Activated CD4-positive, alpha-beta T cell treated with anti-CD3 and anti-CD28 coated beads, Interleukin-2, amount 50 U/mL, for 1 hour (primary cell): ENCODE results near the gene NMRAL1.

ENCODE experiments used
- DNase-seq: peaks from one replicate; pipeline ENCODE4 v3.0.0-alpha.2; 2020

NMRAL1 gene

GRCh38 chr16:4463522-4464163, 10.8 kb downstream of the NMRAL1 start:
- no peak for DNase-seq

GRCh38 chr16:4461250-4462085, 13.0 kb downstream of the NMRAL1 start:
- DNase-seq, result no peak

DNA sequence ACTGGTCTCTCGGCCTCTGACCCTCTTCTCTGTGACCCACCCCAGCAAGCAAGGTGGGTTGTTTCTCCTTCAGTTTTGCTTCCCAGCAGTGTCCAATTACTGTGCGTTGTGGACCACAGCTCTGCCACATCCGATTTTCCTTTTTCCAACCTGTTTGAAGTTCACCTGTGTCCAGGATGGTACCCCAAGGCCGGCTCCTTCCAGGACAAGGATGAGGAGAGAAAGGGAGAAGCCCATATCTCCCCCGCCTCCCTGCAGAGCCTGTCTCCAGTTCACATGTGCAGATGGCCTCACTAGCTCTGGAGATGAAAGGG, 13.5 kb downstream of the NMRAL1 start:
- no peak for DNase-seq

DNA sequence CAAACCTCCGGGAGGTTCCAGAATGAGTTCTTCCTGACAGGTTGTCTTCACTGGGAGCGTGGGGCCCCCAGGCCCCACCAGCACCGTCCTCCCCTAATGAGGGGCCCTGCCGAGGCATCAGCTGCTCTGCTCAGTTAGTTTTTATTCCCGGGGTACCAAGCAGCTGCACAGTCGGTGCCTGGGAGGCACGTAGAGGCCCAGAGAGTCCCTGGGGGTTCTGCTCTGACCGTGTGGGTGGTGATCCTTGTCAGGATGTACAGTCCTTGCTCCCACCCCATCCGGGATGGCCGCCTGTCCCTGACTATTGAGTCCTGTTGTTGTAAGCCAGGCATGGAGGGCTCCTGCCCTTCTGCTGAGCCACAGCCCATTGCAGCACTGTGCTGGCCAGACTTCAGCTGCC, 18.5 kb downstream of the NMRAL1 start:
- no peak for DNase-seq

- no peak for DNase-seq
These were observed 19.3 kb downstream of the NMRAL1 start for GRCh38 chr16:4455081-4455480.

DNA sequence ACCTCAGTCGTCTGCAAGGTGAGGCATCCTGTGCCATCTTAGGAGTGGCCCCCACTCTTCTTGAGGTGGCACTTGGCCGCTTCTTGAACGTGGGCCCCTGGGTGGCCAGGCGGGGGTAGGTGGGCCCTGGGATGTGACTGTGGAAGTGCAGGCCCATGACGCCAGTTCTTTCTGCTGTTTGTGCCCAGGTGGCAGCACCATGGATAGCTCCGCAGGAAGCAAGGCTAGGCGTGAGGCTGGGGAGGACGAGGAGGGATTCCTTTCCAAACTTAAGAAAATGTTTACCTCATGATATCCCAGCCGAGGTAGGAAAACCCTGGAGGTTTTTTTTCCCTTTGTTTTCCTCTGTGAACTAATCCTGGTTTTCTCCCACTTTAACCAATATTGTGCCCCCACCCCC, 19.8 kb downstream of the NMRAL1 start:
- no peak for DNase-seq

- no peak for DNase-seq
These were observed 21.8 kb downstream of the NMRAL1 start for GRCh38 chr16:4452674-4453073.

DNA sequence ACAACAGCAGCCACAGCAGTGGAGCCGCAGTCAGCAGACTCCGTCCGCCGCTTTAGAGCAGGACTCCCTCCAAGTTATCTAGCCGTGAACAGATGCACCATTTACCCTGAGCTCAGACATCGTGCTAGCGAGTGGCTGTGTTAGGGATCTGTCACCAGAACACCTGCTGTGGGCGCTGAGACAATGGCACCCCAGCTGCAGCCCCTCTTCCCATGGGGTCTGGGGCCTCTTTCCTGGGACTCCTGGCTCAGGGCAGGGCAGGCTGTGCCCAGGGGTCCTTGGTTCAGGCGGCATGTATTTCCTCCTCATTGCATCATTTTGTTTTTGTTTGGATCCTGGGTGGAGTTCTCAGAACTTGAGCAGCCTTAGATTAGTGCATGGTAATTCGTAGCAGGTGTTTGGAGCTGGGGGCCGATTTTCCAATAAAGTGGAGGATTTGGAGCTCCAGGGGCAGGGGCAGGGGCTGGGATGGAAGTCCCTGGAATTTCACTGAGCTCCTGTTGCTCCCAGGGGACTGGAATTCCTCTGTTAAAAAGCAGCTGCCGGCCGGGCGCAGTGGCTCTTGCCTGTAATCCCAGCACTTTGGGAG, 23.4 kb downstream of the NMRAL1 start:
- no peak for DNase-seq

- DNase-seq, result no peak
These were observed 24.0 kb downstream of the NMRAL1 start for GRCh38 chr16:4450430-4450829.

DNA sequence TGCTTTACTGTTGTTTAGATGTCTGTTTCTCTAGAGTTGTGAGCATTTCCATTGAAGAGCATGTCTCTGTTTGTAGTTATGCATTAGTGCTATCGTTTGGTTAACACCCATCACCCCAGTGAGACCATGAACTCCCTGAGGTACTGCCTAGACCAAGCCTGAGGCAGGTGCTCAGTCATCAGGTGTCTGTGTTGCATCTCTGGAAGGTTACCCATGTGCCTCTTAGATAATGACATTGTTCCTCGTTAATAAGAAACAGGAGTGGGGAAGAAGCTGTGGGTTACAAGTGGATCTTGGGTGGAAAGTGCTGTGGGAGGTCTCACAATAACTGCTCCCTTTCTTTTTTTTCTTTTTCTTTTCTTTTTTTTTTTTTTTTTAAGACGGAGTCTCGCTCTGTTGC, 30.4 kb downstream of the NMRAL1 start:
- DNase-seq, result no peak

- DNase-seq, result no peak
These were observed 31.2 kb downstream of the NMRAL1 start for GRCh38 chr16:4443271-4443670.

- DNase-seq, result no peak
These were observed 32.1 kb downstream of the NMRAL1 start for GRCh38 chr16:4442371-4442770.

GRCh38 chr16:4437366-4437765, 37.1 kb downstream of the NMRAL1 start:
- DNase-seq, result no peak

DNA sequence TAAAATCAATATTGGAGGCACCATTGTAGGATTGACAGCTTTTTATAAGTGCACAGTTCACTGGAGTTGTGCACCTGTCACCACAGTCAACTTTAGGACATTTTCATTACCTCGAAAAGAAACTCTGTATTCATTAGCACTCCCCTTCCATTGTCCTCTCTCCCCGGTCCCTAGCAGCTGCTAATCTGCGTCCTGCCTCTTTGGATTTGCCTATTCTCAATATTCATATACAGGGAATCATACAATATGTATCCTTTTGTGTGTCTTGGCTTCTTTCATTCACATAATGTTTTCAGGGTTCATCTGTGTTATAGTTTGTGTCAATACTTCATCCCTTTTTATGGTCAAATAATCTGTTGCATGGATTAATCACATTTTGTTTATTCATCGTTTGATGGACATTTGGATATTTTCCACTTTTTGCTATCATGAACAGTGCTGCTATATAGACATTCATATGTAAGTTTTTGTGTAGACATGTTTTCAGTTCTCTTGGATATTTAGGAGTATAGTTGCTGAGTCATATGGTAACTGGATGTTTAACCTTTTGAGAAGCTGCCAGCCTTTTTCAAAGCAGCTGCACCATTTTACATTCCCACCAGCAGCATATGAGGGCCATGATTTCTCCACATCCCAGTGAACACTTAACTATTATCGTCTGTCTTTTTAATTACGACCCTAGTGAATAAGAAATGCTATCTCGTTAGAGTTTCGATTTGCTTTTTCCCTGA, 38.9 kb downstream of the NMRAL1 start:
- no peak for DNase-seq

- no peak for DNase-seq
These were observed 40.3 kb downstream of the NMRAL1 start for GRCh38 chr16:4433914-4434787.

DNA sequence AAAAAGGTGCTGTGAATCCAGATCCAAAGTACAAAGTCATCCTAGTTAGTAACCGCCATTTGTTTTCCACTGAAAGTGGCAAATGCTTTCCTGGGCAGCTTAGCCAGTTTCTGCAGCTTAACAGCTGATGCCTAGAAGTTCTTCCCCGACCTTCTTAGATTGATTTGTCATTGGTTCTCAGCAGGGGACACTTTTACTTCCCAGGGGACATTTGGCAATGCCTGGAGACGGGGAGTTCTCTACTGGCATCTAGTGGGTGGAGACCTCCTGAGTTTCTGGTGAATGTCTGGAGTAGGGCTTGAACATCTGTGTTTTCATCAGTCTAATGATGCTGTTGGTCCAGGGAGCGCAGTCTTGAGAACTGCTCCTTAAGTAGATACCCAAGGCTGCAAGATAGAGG, 41.2 kb downstream of the NMRAL1 start:
- no peak for DNase-seq

DNA sequence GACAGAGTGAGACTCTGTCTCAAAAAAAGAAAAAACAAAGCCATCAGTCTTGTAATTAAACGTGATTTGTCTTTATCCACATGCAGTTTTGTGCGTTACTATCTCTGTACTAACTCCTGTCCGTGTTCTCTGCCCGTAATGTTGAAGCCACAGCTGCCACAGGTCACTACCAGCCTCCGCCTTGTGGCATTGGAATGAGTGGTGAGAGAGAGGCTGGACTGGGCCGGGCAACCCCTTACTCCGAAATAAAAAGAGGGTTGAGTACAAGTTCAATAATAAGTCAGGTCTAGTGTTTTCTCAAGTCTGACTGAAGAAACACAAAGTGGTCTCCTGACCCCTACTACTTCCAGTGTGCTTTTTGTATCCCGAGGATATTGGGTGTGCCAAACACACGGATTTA, 43.4 kb downstream of the NMRAL1 start:
- no peak for DNase-seq

DNA sequence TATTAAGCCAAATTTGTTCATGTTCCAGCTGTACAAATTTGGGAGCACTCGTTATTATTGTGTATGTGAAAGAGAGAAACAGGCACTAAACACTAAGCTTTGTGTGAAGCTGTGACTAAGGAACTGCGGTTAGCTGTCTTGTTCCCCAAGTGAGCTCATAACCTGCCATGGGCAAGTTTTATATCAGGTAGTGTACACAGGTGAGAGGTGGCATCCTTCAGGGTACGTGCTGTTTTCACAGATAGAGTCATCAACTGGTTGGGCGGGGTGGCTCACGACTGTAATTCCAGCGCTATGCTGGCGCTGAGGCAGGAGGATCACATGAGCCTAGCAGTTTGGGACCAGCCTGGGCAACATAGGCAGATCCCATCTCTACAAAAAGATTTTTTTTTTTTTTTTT, 45.9 kb downstream of the NMRAL1 start:
- no peak for DNase-seq

GRCh38 chr16:4426722-4427372, 47.6 kb downstream of the NMRAL1 start:
- no peak for DNase-seq

GRCh38 chr16:4426021-4426684, 48.3 kb downstream of the NMRAL1 start:
- DNase-seq, result peak; percentile 52

DNA sequence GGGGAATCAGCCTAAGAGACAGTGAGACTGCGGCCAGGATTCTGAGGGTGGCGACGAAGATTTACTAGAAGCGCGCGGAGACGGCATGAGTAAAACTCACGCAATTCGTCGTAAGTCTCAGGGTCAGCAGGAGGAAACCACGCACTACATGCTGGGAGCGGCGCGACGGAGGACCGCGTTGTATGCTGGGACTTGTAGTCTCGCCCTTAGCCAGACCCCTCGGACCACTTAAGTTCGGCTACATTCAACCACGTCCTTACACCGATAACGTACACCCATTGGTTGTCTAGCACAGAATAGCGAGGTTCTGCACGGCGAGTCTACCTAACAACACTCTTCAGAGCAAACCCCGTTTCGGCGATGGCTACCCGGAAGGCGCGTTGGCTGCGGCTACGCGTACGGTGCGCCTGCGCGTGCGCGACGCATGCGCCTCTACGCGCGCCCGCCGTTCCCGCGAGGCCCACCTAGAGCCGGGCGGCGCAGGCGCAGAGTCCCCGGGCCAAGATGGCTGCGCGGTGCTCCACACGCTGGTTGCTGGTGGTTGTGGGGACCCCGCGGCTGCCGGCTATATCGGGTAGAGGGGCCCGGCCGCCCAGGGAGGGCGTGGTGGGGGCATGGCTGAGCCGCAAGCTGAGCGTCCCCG, 48.9 kb downstream of the NMRAL1 start, which contains the start of gene DNAJA3:
TSS of gene DNAJA3 (plus strand) at position 491 of the 643 bp plus-strand sequence. CDS start at position 505, 14 bp downstream.
- peak; percentile 90 for DNase-seq
